Endothelial cell (in vitro differentiated cells): ENCODE data around the gene ADPGK. TPM values are rescaled to one million over a fixed set of nuclear protein-coding genes. Genes with fewer than 3 reads are reported as not detected.

Source experiments
- DNase-seq: peaks from one replicate; pipeline ENCODE4 v3.0.0; 2021; ENCODE audit warnings: low spot score
- H3K27ac Mint-ChIP-seq: one replicate; pipeline ENCODE4 v1.8.0; 2021; ENCODE audit warnings: mixed read lengths, inconsistent platforms; ENCODE audit not compliant: unreplicated experiment
- H3K27me3 Mint-ChIP-seq: one replicate; pipeline ENCODE4 v1.8.0; 2021; ENCODE audit warnings: mild to moderate bottlenecking, moderate library complexity, mixed read lengths, inconsistent platforms; ENCODE audit not compliant: unreplicated experiment
- H3K36me3 Mint-ChIP-seq: one replicate; pipeline ENCODE4 v1.8.0; 2021; ENCODE audit warnings: mild to moderate bottlenecking, low read depth, mixed read lengths, inconsistent platforms; ENCODE audit not compliant: unreplicated experiment
- H3K4me1 Mint-ChIP-seq: one replicate; pipeline ENCODE4 v1.8.0; 2021; ENCODE audit warnings: mild to moderate bottlenecking, mixed read lengths, inconsistent platforms; ENCODE audit not compliant: unreplicated experiment
- H3K4me3 Mint-ChIP-seq: one replicate; pipeline ENCODE4 v1.8.0; 2021; ENCODE audit warnings: mild to moderate bottlenecking, mixed read lengths, inconsistent platforms; ENCODE audit not compliant: unreplicated experiment
- H3K9me3 Mint-ChIP-seq: one replicate; pipeline ENCODE4 v1.8.0; 2021; ENCODE audit warnings: mixed read lengths, inconsistent platforms; ENCODE audit not compliant: unreplicated experiment
- total RNA-seq: library from RNA; stranded (reverse); fragmentation: NEBNext Ultra II Directional; extraction: Animal tissue kit (Norgen Biotek cat#: 25700); gene quantifications from one replicate; pipeline ENCODE4 v1.2.1, GENCODE V29; 2021; ENCODE audit not compliant: unreplicated experiment
- TF ChIP-seq, protein P1 (sequence below): fragments of 200-600 bp; sonication (generic); IDR thresholded peaks from one replicate; pipeline ENCODE4 v1.5.0; 2021; ENCODE audit warnings: antibody characterized with exemption; ENCODE audit not compliant: unreplicated experiment

ADPGK gene
- total RNA-seq, 1 donor from 2014 or later: 42.0 TPM

DNA sequence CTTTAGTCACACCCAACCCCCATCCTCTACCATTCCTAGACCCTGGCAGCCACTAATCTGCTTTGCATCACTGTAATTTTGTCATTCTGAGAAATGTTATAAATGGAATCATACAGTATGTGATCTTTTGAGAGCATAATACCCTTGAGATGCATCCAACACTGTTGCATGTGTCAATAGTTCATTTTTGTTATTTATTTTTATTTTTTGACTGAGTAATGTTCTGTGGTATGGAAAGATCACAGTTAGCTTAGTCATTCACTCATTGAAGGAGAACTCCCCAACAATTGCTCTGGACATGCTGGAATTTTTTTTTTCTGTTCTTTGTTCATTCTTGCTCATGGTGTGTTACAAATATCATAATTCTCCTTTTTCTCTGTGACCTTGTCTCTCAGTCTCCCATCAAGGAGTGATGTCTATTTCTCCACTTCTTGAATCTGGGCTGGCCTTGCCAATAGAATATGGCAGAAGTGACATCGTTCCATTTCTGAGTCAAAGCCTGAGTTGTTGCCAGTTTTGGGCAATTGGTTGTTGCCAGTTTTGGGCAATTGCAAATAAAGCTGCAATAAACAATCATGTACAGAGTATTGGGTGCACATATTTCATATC, 6.8 kb upstream of the ADPGK start:
- TF ChIP-seq, protein P1, sequence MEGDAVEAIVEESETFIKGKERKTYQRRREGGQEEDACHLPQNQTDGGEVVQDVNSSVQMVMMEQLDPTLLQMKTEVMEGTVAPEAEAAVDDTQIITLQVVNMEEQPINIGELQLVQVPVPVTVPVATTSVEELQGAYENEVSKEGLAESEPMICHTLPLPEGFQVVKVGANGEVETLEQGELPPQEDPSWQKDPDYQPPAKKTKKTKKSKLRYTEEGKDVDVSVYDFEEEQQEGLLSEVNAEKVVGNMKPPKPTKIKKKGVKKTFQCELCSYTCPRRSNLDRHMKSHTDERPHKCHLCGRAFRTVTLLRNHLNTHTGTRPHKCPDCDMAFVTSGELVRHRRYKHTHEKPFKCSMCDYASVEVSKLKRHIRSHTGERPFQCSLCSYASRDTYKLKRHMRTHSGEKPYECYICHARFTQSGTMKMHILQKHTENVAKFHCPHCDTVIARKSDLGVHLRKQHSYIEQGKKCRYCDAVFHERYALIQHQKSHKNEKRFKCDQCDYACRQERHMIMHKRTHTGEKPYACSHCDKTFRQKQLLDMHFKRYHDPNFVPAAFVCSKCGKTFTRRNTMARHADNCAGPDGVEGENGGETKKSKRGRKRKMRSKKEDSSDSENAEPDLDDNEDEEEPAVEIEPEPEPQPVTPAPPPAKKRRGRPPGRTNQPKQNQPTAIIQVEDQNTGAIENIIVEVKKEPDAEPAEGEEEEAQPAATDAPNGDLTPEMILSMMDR: no peak
- Mint-ChIP-seq H3K9me3 (no peaks in the 10 kb centered on the region), H3K36me3 (no peaks in the 10 kb centered on the region), H3K4me3 (no peak overlapping the region), H3K4me1 (peaks cover 15% of the 10 kb centered on the region), H3K27ac (no peak overlapping the region), H3K27me3 (peaks cover 5% of the 10 kb centered on the region)
- DNase-seq: no peak

DNA sequence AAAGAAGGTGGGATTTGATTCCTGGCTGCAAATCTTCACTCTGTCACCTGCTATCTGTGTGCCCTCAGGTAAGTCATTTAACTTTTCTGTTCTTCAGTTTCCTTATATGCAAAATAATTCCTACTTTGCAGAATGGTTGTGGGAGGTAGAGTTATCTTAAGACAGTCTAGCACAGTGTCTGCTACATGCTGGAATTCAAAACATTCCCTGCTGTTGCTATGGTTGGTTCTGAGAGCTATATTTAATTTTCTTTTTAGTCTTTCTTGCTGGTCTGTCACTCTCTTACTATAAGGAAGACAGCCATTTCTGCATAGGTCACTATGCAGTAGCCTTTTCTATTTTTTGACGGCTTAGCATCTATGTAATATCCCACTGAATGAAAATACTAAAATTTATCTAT, 4.0 kb upstream of the ADPGK start:
- Mint-ChIP-seq H3K4me3 (no peak overlapping the region), H3K27me3 (peaks cover 5% of the 10 kb centered on the region), H3K9me3 (no peaks in the 10 kb centered on the region), H3K4me1 (peaks cover 13% of the 10 kb centered on the region), H3K36me3 (peaks cover 6% of the 10 kb centered on the region), H3K27ac (no peak overlapping the region)
- TF ChIP-seq, protein P1: no peak
- no peak for DNase-seq

DNA sequence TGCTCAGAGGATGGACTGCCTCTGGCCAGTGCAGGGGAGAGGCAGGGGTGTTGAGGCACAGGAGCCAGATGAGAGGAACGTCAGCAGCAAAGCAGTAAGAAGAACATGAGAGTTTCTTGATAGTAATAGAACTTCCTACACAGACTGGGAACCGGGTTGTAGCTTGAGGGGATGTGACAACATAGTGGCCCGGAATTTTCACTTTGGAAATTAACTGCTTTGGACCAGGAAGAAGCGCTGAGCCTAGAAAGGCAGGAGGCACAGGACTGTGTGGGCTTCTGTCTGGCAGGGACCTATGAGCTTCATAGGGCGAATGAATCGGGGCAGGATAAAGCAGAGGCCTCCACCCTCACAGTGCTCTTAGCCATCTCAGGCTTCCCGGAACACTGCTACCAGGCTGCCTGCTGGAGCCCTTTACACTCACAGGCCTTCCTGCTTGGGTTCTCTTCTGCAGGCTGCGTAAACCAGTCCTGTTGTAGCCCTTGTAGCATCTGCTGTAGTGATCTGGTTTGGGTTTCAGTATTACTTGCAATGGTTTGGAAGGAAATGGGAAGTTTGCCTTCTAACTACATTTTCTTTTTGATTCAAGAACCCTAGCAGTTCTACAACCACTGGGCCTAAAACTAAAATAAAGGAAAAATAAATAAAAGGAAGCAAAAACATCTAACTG, 3.3 kb upstream of the ADPGK start:
- Mint-ChIP-seq H3K36me3 (peaks cover 6% of the 10 kb centered on the region), H3K4me1 (peaks cover 17% of the 10 kb centered on the region), H3K4me3 (no peak overlapping the region), H3K9me3 (no peaks in the 10 kb centered on the region), H3K27me3 (peaks cover 5% of the 10 kb centered on the region), H3K27ac (no peak overlapping the region)
- no peak for DNase-seq
- TF ChIP-seq, protein P1: no peak

DNA sequence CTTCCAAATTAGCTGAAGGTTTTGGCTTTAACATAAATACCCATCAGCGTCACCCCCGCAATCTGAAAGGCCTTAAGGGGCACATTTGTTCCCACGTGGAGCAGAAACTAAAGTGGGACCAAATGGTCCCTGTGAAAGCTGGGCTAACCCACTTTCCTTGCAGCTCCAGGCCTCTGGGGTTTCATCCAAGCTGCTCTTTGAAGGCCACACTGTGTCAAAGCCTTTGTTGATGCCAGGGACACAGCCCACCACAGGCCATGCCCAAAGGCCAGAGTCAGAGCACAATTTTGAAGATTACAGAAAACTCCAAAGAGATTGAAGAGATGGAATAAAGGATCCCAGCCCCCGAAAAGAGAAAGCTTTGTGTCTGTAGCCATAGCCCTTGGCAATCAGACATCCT, 2.7 kb upstream of the ADPGK start:
- Mint-ChIP-seq H3K27me3 (peaks cover 5% of the 10 kb centered on the region), H3K36me3 (peaks cover 8% of the 10 kb centered on the region), H3K27ac (no peak overlapping the region), H3K9me3 (no peaks in the 10 kb centered on the region), H3K4me1 (peaks cover 19% of the 10 kb centered on the region), H3K4me3 (no peak overlapping the region)
- no peak for DNase-seq
- TF ChIP-seq, protein P1: no peak

DNA sequence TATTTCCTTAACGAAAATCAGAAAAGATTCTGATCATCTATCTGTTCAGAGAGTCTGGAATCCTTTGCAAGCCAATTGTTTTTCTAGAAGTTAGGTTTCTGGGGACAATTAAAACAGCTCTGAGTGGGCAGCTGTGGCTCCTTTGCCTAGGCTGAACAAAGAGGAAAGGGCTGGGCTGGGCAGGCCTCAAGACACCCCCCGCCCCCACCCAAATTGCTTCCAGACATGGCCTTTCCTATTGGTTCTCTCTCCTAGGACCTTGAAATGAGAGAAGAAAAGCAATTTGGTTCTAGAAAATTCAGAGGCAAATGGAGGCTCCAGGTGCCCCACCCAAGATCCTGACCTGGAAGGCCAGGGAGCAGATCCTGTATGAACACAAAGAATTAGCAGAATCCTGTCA, 2.3 kb upstream of the ADPGK start:
- TF ChIP-seq, protein P1: no peak
- Mint-ChIP-seq H3K9me3 (no peaks in the 10 kb centered on the region), H3K27me3 (peaks cover 6% of the 10 kb centered on the region), H3K36me3 (peaks cover 10% of the 10 kb centered on the region), H3K27ac (no peak overlapping the region), H3K4me3 (no peak overlapping the region), H3K4me1 (peaks cover 19% of the 10 kb centered on the region)
- no peak for DNase-seq
